G401 (cell line): ENCODE results near the gene SLC5A5. TPM values are rescaled to one million over a fixed set of nuclear protein-coding genes. Genes with fewer than 3 reads are reported as not detected.

Experiments
- DNase-seq: peaks from one replicate; pipeline ENCODE4 v3.0.0-alpha.2; 2015; ENCODE audit warnings: low spot score
- in situ Hi-C: cut with HindIII; loops from 2 replicates; pipeline ENCODE4 v1.10.0; 2016; ENCODE audit warnings: low sequenced_read_pairs, mixed read lengths
- total RNA-seq: library from RNA; depleted of rRNA; stranded (reverse); fragments of >200 nt; shearing (Covaris generic); gene quantifications from 2 replicates; pipeline ENCODE4 v1.2.3, GENCODE V29; 2014; rRNA removed

Gene SLC5A5
- total RNA-seq, 1 experiment from 2014 or later, result 3.2 TPM

DNA sequence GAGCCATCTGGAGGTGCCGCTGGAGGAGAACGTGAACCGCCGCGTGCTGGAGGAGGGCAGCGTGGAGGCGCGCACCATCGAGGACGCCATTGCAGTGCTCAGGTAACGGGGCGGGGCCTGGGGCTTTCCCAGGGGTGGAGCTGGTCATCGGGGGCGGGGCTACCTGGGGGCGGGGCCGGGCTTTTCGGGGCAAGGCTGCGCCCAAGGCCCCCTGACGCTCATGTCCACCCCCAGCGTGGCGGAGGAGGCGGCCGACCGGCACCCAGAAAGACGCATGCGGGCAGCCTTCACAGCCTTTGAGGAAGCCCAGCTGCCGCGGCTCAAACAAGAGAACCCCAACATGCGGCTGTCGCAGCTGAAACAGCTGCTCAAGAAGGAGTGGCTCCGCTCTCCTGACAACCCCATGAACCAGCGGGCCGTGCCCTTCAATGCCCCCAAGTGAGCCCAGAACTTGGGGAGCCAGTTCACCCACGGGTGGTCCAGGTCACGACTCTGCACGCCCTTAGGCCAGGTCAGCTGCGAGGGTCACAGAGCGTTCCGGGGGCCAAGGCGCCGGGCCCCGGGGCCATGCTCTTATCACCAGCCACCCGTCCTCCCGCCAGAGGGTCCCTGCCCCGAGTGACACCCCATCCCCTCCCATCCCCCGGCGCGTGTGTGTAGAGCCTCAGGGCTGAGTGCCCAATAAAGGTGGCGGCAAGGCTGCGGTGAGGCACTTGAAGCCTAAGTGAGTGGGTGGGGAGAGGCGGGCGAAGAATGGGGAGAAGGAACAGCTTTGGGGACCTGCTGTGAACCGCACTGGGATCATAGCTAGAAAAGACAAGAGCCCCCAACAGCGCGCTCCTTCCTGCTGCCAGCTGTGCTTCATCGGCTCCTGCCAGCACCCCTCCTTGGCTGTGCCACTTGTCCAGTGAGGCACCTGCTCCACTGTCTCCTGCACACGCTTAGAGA lies 71.8 kb downstream of the SLC5A5 start:
- no peak for DNase-seq
- in situ Hi-C loops, result no loop called here

- no peak for DNase-seq
- in situ Hi-C loops, result no loop called here
Observed at GRCh38 chr19:17944301-17944700, 72.6 kb downstream of the SLC5A5 start.

Other genes with a start within 250 kb of the SLC5A5 start
- 7.0 and 11.4 TPM in 2 replicates for gene UNC13A, start 183.6 kb upstream of the SLC5A5 start, total RNA-seq
- gene MAP1S, start 152.5 kb upstream of the SLC5A5 start, total RNA-seq, result 41.7 and 48.4 TPM in 2 replicates
- gene FCHO1, start 120.5 kb upstream of the SLC5A5 start, total RNA-seq, result 4.9 and 9.3 TPM in 2 replicates
- not detected in 2 replicates for gene B3GNT3, start 76.8 kb upstream of the SLC5A5 start, total RNA-seq
- not detected in 2 replicates for gene INSL3, start 50.4 kb upstream of the SLC5A5 start, total RNA-seq
- gene JAK3, start 24.0 kb upstream of the SLC5A5 start, total RNA-seq, result 3.2 and 4.6 TPM in 2 replicates
- gene RPL18A, start 12.0 kb upstream of the SLC5A5 start, total RNA-seq, result 1,064 and 1,396 TPM in 2 replicates
- 181 and 230 TPM in 2 replicates for gene CCDC124, start 61.1 kb downstream of the SLC5A5 start, total RNA-seq
- 13.2 and 16.0 TPM in 2 replicates for gene KCNN1, start 95.2 kb downstream of the SLC5A5 start, total RNA-seq
- 19.1 and 26.0 TPM in 2 replicates for gene ARRDC2, start 136.2 kb downstream of the SLC5A5 start, total RNA-seq
- not detected in 2 replicates for gene IL12RB1, start 215.0 kb downstream of the SLC5A5 start, total RNA-seq
- 1.2 and 2.6 TPM in 2 replicates for gene MAST3, start 225.8 kb downstream of the SLC5A5 start, total RNA-seq